ENCODE data around the gene CCDC134. TPM values are rescaled to one million over a fixed set of nuclear protein-coding genes. Genes with fewer than 3 reads are reported as not detected.

Gene CCDC134
- total and polyA plus RNA-seq, 2 of the 8 experiments (the other 6 are each of a cell fraction or from before 2014, with no cell fraction given) = 7.7 to 20.0 TPM

- no peak overlapping the region for H2BK15ac ChIP-seq (ENCODE audit: low read length)
- DNase-seq (ENCODE audit: low read depth in 1 of 2, low spot score in 2 of 2) (no peak), FAIRE-seq (no peak)
- no peak overlapping the region for H2AK5ac ChIP-seq (ENCODE audit: low read depth, low read length)
- H3K23me2 ChIP-seq (ENCODE audit: low read depth, low read length) = no peaks in the 10 kb centered on the region
- H2BK20ac ChIP-seq (ENCODE audit: low read length) = no peak overlapping the region
- H3K4me1 ChIP-seq (replicated peaks in 1 of 4; ENCODE audit: control insufficient read depth in 3 of 4, insufficient read depth in 4 of 4, low read length in 3 of 4) = peaks cover 4 to 11% (median 6%) of the 10 kb centered on the region in 4 experiments
- peaks cover 5% of the 10 kb centered on the region; the same call in 1 of the 2 replicates for H3K79me1 ChIP-seq (ENCODE audit: low read depth, low read length)
- H4K20me1 ChIP-seq (replicated peaks in 1 of 2; ENCODE audit: control insufficient read depth in 1 of 2, insufficient read depth in 2 of 2, low read length in 2 of 2) = peaks cover 0 to 2% of the 10 kb centered on the region in 2 experiments
- peaks cover 0 to 4% (median 0%) of the 10 kb centered on the region in 4 experiments; a peak in 1 of 8 replicates for H3K36me3 ChIP-seq (ENCODE audit: control insufficient read depth in 2 of 4, insufficient read depth in 4 of 4, low read length in 3 of 4)
- no peak overlapping the region for H2AFZ ChIP-seq (ENCODE audit: low read length)
- no peak overlapping the region for H3K27ac ChIP-seq (ENCODE audit: low read depth, low read length)
- H3K4me2 ChIP-seq (ENCODE audit: insufficient read depth in 1 of 2, low read depth in 2 of 2, low read length in 2 of 2) = no peak overlapping the region
- POLR2A ChIA-PET (ENCODE audit: partially characterized antibody) = interaction anchor here (0.8 to 2.5 kb wide), 3 partner anchors 19 to 28 kb away, joined by 3 to 9 read pairs (median 7); partner anchors contain the start of gene CCDC134
- CTCF ChIA-PET (ENCODE audit: partially characterized antibody) = interaction anchor here (1.0 to 2.7 kb wide), 5 partner anchors 13 to 284 kb away, joined by 3 to 9 read pairs (median 3); no protein-coding TSS in a partner anchor
- no peak overlapping the region for H3K4ac ChIP-seq (replicated peaks; ENCODE audit: insufficient read length, low read depth, low read length)
- no peak overlapping the region for H3K56ac ChIP-seq (replicated peaks; ENCODE audit: insufficient read length, low read depth, low read length)
- WGBS, 2 experiments (ENCODE audit: extremely low coverage in 1 of 2, insufficient coverage in 1 of 2, insufficient read length in 1 of 2, insufficient replicate concordance in 2 of 2, low coverage in 1 of 2, low lambda C conversion rate in 2 of 2, missing lambda C conversion rate in 1 of 2) = 92% methylated on average over 6 of the region's 6 CpGs; no CpG with 5 or more reads in 1 of the 2 experiments
- no peak overlapping the region for H4K8ac ChIP-seq (ENCODE audit: extremely low read depth, insufficient read depth, low read length)
- no peak overlapping the region; the same call in 1 of the 2 replicates for H2BK12ac ChIP-seq (ENCODE audit: low read depth, low read length)
- no peak overlapping the region for H4K91ac ChIP-seq (replicated peaks; ENCODE audit: insufficient read length, low read length)
- no peak overlapping the region for H3K9ac ChIP-seq (replicated peaks in 1 of 4; ENCODE audit: extremely low read depth in 1 of 4, low read depth in 3 of 4, low read length in 3 of 4)
- H3K23ac ChIP-seq (ENCODE audit: insufficient read length) = no peak overlapping the region
- H3K18ac ChIP-seq (ENCODE audit: extremely low read depth, low read length) = no peak overlapping the region
- H2BK5ac ChIP-seq (ENCODE audit: low read depth, low read length) = no peak overlapping the region
- H3K27me3 ChIP-seq (replicated peaks in 1 of 4; ENCODE audit: control insufficient read depth in 3 of 4, extremely low read depth in 1 of 4, insufficient read depth in 3 of 4, low read length in 3 of 4) = no peaks in the 10 kb centered on the region; a peak in 1 of 7 replicates
- H3K9me3 ChIP-seq (ENCODE audit: insufficient read depth in 2 of 2, low read depth in 1 of 2, low read length in 1 of 2) = no peaks in the 10 kb centered on the region
- no peak overlapping the region for H2BK120ac ChIP-seq (replicated peaks; ENCODE audit: low read depth, low read length)
- no peak overlapping the region for H3K14ac ChIP-seq (ENCODE audit: insufficient read length)
- no peak overlapping the region for H3K4me3 ChIP-seq (ENCODE audit: extremely low read depth in 1 of 4, insufficient read depth in 2 of 4, low read depth in 3 of 4, low read length in 4 of 4)
- H4K5ac ChIP-seq (ENCODE audit: insufficient read length, low read depth, low read length) = no peak overlapping the region
- H3K79me2 ChIP-seq (ENCODE audit: control insufficient read depth in 1 of 2, insufficient read depth in 2 of 2, low read length in 2 of 2) = no peaks in the 10 kb centered on the region; a peak in 1 of 4 replicates
- TF ChIP-seq POU5F1 (IDR thresholded peaks at IDR 0.05; ENCODE audit: low read depth, low read length) = no peak
- no peak for TF ChIP-seq CEBPB (IDR thresholded peaks at IDR 0.05; ENCODE audit: low read depth, low read length)
- TF ChIP-seq ATF2 (IDR thresholded peaks at IDR 0.05; ENCODE audit: low read length) = no peak
- no peak for TF ChIP-seq NANOG (IDR thresholded peaks at IDR 0.05; ENCODE audit: insufficient read depth, low read depth, low read length, poor library complexity, severe bottlenecking)
- no peak for TF ChIP-seq KDM5A (IDR thresholded peaks at IDR 0.05; ENCODE audit: low read length)
Observed at GRCh38 chr22:41827671-41828070, 27.2 kb downstream of the CCDC134 start.

Data from H1 (cell line).